SH-SY5Y (cell line): Measurements from ENCODE around the gene PPP2R2D.

Source experiments
- GATA2 ChIP-seq: IDR thresholded peaks from 2 replicates; pipeline ENCODE4 v1.6.1; 2011; ENCODE audit warnings: mild to moderate bottlenecking, low read depth, low read length
- GATA3 ChIP-seq: IDR thresholded peaks from 2 replicates; pipeline ENCODE4 v1.6.1; 2011; ENCODE audit warnings: low read depth, mild to moderate bottlenecking, low read length, moderate library complexity

GRCh38 chr10:131905603-131906268 is 4.9 kb downstream of the PPP2R2D start:
- TF ChIP-seq GATA2 (no peak), GATA3 (no peak)
